Activated T-cell treated with anti-CD3 and anti-CD28 coated beads, Interleukin-2, amount 50 U/mL, for 4 hours (primary cell): Measurements from ENCODE around the gene GTPBP4. TPM values are rescaled to one million over a fixed set of nuclear protein-coding genes. Genes with fewer than 3 reads are reported as not detected.
"Not testable (repeated sequence)": the region's sequence is repeated elsewhere in the genome, so short reads cannot be mapped to it uniquely, and the experiment has no call there.

Experiments used
- ATAC-seq, 2 donors: fragments of 200-7000 bp; cut with Tn5 transposase; one replicate each; pipeline ENCODE4 v1.10.0; 2021
- DNase-seq: peaks from one replicate; pipeline ENCODE4 v3.0.0-alpha.2; 2020
- H3K27me3 Mint-ChIP-seq: one replicate; pipeline ENCODE4 v1.8.0; 2021; ENCODE audit warnings: low read depth, mixed read lengths
- H3K36me3 Mint-ChIP-seq: one replicate; pipeline ENCODE4 v1.8.0; 2022; ENCODE audit warnings: mixed read lengths; ENCODE audit not compliant: insufficient read depth
- H3K4me1 Mint-ChIP-seq: one replicate; pipeline ENCODE4 v1.8.0; 2021; ENCODE audit warnings: low read depth, mixed read lengths
- H3K4me3 Mint-ChIP-seq: one replicate; pipeline ENCODE4 v1.8.0; 2021; ENCODE audit warnings: mild to moderate bottlenecking, moderate library complexity, mixed read lengths
- H3K9me3 Mint-ChIP-seq: one replicate; pipeline ENCODE4 v1.8.0; 2021; ENCODE audit warnings: mixed read lengths
- total RNA-seq, 3 donors: library from RNA; stranded (reverse); gene quantifications; one replicate each; pipeline ENCODE4 v1.2.1, GENCODE V29; 2021

The GTPBP4 gene
- total RNA-seq, 3 donors from 2014 or later: 223 to 244 (median 226) TPM

DNA sequence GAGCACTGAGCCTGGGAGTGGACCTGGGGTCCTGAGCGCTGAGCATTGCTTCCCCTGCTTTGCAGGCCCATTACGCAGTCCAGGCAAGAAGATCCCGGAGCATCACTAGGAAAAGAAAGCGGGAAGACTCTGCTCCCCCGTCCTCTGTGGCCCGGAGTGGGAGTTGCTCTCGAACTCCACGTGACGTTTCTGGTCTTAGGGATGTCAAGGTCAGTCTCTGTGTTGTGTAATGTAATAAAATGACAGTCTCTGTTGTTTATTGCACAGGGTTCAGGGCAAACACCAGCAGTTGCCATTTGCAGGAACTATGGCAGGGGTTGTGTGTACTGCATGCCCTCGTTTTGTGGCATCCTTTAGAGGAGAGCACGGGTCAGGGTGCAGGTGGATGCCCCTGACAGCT, 27.5 kb downstream of the GTPBP4 start:
- Mint-ChIP-seq H3K4me1 (peaks cover 1% of the 10 kb centered on the region), H3K27me3 (no peaks in the 10 kb centered on the region), H3K9me3 (no peaks in the 10 kb centered on the region), H3K4me3 (no peak overlapping the region), H3K36me3 (peaks cover 69% of the 10 kb centered on the region)
- DNase-seq (no peak), ATAC-seq (no peak)

DNA sequence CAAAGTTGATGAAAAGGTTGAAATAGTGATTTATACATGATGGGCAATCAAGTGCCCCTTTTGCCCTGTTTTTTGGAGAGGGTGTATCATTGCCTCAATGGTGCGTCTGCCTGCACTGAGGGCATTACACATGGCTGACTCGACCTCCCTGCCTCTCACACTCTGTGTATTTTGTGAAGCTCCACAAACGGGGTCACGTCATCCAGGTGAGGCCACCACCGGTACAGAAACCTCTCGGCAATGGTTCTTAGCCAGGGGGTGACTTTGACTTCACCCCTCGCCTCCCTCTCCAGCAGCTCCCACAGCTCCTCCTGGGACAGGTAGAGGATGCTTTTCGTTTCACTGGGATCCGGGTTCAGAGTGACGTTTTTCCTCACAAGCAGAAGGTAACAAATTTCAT, 31.1 kb downstream of the GTPBP4 start:
- DNase-seq: no peak
- Mint-ChIP-seq H3K4me1 (no peaks in the 10 kb centered on the region), H3K27me3 (no peaks in the 10 kb centered on the region), H3K9me3 (no peaks in the 10 kb centered on the region), H3K4me3 (no peak overlapping the region), H3K36me3 (peaks cover 48% of the 10 kb centered on the region)
- no peak for ATAC-seq

DNA sequence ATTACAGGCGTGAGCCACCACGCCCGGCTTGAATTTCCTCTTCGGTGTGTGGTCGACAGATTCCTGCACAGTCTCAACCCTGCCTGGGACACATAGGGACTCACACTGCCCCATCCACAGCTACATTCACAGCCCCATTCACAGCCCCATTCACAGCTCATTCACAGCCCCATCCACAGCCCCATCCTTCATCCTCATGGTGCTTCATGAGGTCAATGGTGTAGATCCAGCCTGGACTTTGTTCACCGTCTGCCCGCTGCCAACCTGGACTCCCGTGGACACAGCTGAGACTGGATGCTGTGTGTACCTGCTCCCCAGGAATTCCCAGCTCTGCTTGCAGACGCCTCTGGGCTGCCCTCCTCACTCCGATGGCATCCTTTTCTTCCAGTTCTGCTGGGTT, 32.2 kb downstream of the GTPBP4 start:
- Mint-ChIP-seq H3K4me1 (no peaks in the 10 kb centered on the region), H3K27me3 (no peaks in the 10 kb centered on the region), H3K4me3 (no peak overlapping the region), H3K36me3 (peaks cover 46% of the 10 kb centered on the region), H3K9me3 (no peaks in the 10 kb centered on the region)
- DNase-seq (no peak), ATAC-seq (peak; percentile 24 to 25)

DNA sequence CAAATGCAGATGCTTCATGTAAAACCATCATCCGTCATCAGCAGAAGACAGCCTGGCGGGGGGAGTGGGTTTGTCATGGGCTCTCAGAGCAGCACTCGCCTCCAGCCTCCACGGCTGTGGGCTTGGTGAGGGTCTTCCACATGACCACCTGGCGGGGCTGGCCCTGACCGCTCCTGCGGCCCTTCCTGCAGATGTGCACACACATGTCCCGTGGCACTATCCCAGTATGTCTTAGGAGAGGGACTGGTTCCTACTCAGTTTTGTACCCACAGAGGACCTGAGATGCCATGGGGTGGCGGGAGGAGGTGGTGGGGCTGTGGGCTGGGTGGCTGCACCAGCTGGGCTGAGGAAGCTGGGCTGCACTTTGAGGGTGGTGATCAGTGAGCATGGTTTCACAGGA, 32.7 kb downstream of the GTPBP4 start:
- Mint-ChIP-seq H3K27me3 (no peaks in the 10 kb centered on the region), H3K9me3 (no peaks in the 10 kb centered on the region), H3K36me3 (peaks cover 42% of the 10 kb centered on the region), H3K4me1 (no peaks in the 10 kb centered on the region), H3K4me3 (no peak overlapping the region)
- DNase-seq: no peak
- ATAC-seq: peak; percentile 12 to 21

DNA sequence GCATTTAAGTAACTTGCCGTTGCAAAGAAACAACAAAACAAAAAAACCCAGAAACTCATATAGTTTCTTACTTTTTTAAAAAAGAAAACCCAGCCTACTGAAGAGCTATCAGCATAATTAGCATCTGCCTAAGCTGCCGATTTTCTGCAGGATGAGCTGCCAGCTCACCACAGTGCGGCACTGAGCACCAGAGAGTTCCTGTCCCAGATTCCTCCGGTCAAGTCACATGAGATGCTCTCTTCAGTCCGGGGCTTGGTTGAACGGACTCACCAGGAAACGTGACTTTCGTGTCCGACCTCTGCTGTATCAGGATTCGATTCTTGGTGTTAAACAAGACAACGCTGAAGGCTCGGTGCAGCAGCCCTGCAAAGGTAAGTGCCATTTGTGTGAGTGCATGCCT, 34.2 kb downstream of the GTPBP4 start:
- no peaks in the 10 kb centered on the region for H3K27me3 Mint-ChIP-seq
- no peaks in the 10 kb centered on the region for H3K4me1 Mint-ChIP-seq
- ATAC-seq (no peak), DNase-seq (no peak)
- H3K9me3 Mint-ChIP-seq: no peaks in the 10 kb centered on the region
- H3K36me3 Mint-ChIP-seq: peaks cover 30% of the 10 kb centered on the region
- H3K4me3 Mint-ChIP-seq: no peak overlapping the region

DNA sequence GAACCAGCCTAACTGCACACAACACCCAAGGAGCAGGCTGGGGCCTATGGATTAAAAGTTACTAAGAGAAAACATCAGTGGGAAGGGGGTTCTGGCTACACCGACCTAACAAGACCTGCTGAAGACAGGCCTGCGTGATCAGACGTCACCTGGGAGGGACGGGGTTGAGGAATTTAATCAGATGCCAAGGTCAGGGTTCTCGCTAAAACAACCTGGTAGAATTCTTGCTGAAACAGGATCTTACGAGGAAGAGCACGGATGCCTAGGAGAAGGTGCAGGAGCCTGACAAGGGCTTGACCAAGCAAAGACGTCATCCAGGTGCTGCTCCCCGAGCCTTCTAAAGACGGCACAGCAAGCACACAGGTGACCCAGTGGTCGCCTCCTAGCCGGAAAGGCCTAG, 35.9 kb downstream of the GTPBP4 start:
- Mint-ChIP-seq H3K9me3 (no peaks in the 10 kb centered on the region), H3K4me3 (no peak overlapping the region), H3K36me3 (peaks cover 19% of the 10 kb centered on the region), H3K4me1 (no peaks in the 10 kb centered on the region), H3K27me3 (no peaks in the 10 kb centered on the region)
- no peak for DNase-seq
- ATAC-seq: no peak

DNA sequence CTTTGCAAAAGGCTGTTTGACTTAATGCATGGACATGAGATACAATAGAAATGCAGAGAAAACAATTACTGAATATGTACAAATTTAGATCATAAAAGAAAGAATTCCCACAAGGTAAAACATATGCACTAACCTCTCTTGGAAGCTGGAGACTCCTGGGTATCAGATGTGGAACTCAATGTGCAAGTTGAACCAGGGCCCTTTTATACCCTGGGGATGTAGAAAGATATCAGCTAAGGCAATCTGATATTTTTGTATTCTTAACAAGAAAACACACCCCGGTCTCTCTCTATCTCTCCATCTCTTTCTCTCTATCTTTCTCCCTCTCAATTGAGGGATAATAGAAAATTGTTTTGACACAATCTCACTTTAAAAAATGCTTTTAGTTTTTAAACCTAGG, 37.4 kb downstream of the GTPBP4 start, which contains the start of gene IDI2:
TSS of gene IDI2 (minus strand) at position 177 of the 400 bp plus-strand sequence. CDS start 1,136 bp downstream, outside the sequence.
- Mint-ChIP-seq H3K27me3 (no peaks in the 10 kb centered on the region), H3K4me3 (no peak within 1 kb of the TSS), H3K36me3 (peaks cover 6% of the 10 kb centered on the region), H3K4me1 (no peaks in the 10 kb centered on the region), H3K9me3 (no peaks in the 10 kb centered on the region)
- ATAC-seq (no peak), DNase-seq (no peak)

DNA sequence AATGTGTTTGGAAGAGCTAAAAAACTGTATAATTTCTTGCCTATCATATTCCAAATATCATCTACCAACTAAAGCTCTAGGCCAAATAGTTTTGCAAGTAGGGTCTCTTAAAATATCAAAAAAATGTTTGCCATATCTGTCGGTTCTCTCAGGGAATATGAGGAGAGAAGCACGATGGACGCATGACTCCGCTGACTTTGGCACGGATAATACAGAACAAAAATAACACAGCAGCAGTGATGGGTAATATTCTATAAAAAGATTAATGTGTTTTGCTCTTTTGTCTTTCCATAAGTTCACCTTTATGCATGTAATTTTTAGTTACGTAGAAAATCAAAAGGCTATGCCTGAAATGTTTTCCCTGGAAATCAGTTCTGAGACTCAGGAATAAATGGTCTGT, 38.3 kb downstream of the GTPBP4 start:
- Mint-ChIP-seq H3K27me3 (no peaks in the 10 kb centered on the region), H3K9me3 (no peaks in the 10 kb centered on the region), H3K4me1 (no peaks in the 10 kb centered on the region), H3K36me3 (no peaks in the 10 kb centered on the region), H3K4me3 (no peak overlapping the region)
- ATAC-seq: no peak
- no peak for DNase-seq

DNA sequence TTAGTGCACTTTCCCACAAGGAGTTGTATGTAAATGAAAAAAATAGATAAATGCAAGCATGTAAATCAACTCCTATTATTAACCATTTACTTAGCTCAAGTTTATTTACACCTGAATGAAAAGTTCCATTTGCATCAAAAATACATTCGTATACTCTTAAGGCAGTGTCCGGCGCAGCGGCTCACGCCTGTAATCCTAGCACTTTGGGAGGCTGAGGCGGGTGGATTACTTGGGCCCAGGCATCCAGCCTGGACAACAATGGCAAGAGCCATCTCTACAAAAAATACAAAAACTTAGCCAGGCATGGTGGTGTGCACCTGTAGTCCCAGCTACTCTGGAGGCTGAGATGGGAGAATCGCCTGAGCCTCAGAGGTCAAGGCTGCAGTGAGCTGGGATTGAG, 41.6 kb downstream of the GTPBP4 start:
- no peak for DNase-seq
- Mint-ChIP-seq H3K36me3 (no peaks in the 10 kb centered on the region), H3K9me3 (no peaks in the 10 kb centered on the region), H3K4me3 (no peak overlapping the region), H3K4me1 (no peaks in the 10 kb centered on the region), H3K27me3 (no peaks in the 10 kb centered on the region)
- ATAC-seq: no peak

DNA sequence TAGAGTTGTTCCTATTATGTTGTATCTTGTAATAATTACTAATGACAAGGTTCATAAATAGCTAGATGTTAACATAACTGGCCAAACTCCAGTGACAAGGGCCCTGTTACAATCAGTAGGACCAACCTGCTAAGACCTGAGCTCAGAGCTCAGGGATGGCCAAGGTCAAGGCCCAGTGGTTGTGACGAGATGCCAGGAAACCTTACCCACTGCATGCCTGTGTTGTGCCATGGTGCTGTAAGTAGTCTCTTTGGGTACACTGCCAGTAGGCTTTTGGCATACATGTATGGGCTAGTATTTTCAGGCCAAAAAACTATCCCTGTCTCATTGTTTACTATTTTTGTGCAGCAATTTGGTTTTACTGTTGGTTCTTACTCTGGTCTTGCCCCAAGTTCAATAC, 45.4 kb downstream of the GTPBP4 start:
- no peak overlapping the region for H3K4me3 Mint-ChIP-seq
- no peaks in the 10 kb centered on the region for H3K27me3 Mint-ChIP-seq
- peaks cover 8% of the 10 kb centered on the region for H3K36me3 Mint-ChIP-seq
- H3K4me1 Mint-ChIP-seq: peaks cover 3% of the 10 kb centered on the region
- H3K9me3 Mint-ChIP-seq: no peaks in the 10 kb centered on the region
- ATAC-seq: no peak
- no peak for DNase-seq

DNA sequence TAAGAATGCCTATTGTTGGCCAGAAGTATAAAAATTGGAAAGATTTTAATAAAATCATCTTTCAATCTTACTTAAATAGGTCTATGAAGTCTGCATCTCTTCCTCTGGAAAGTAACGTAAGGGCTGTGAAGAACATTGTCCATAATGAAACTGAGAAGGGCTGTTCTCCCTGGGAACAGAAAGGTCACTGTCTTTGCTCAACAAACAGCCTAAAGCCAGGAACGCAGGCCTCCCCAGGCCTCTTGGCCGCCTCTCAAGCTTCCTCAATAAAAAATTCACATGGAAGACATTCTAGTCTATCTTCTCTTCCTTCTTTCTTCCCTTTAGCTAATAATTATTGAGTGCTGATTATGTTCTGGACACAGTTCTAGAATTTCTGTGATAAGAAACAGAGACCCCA, 46.5 kb downstream of the GTPBP4 start:
- Mint-ChIP-seq H3K4me3 (no peak overlapping the region), H3K4me1 (peaks cover 3% of the 10 kb centered on the region), H3K36me3 (peaks cover 8% of the 10 kb centered on the region), H3K27me3 (no peaks in the 10 kb centered on the region), H3K9me3 (no peaks in the 10 kb centered on the region)
- DNase-seq (no peak), ATAC-seq (no peak)

DNA sequence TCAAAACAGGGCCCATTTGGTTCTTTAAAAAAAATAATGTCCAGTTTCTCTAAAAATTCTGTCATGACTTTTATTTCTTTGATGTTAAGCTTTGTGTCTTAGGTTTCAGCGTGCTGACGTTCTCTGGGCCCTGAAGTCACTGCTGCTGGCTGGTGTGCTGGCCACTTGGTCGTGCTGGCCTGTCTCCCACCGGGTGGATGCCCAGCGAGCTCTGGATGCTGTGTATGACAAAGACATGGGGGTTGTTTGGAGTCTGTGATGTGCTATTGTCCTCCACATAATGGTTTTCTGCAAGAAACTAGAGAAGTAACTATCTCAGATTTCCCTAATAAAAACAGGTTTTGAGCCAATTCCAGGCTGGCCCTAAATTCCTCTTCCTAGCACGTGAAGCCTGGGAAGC, 47.0 kb downstream of the GTPBP4 start:
- H3K9me3 Mint-ChIP-seq: no peaks in the 10 kb centered on the region

DNA sequence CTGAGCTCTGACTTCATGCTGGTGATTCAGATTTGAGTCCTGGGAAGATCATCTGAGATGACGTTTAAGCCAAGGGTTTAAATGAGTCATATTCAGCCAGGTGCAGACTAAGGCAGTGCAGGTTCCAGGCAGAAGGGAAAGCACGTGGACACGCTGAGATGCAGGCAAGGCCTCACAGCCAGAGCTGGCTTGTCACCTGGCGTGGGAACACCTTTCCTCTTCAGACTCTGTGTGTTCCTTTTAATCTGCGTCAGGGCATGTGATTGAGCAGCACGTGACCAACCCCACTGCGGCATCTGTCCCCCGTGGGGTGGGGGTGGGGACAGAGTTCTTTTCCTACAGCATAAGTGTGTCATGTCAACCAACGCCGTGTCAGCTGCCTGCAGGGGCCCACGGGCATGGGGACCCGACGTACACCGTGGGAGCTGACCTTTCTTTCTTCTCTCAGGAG, 48.1 kb downstream of the GTPBP4 start:
- Mint-ChIP-seq H3K27me3 (no peaks in the 10 kb centered on the region), H3K4me1 (peaks cover 3% of the 10 kb centered on the region), H3K9me3 (no peaks in the 10 kb centered on the region), H3K36me3 (peaks cover 11% of the 10 kb centered on the region), H3K4me3 (no peak overlapping the region)
- DNase-seq: peak; percentile 39
- peak; percentile 89 to 93 for ATAC-seq

More for the DNA sequence above, 47.0 kb downstream of the GTPBP4 start:
- DNase-seq (no peak), ATAC-seq (no peak)
- no peak overlapping the region for H3K4me3 Mint-ChIP-seq
- peaks cover 3% of the 10 kb centered on the region for H3K4me1 Mint-ChIP-seq
- H3K36me3 Mint-ChIP-seq: peaks cover 10% of the 10 kb centered on the region
- H3K27me3 Mint-ChIP-seq: no peaks in the 10 kb centered on the region

DNA sequence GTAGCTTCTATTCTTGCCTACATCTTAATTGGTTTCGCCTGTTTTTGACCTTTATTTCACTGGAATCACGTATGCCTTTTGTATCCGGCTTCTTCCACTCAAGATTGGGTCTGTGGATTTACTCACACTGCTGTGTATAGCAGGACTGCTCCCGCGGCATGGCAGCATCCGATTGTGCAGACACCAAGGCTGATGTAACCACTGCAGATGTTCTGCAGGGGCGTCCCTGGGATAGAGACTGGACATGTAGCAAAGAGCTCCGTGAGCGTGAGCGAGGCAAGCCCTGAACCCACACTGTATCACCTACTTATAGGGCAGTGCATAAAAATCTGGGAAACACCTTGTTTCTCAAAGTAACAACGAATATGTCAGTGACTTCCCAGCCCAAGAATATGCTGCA, 48.9 kb downstream of the GTPBP4 start:
- ATAC-seq: no peak
- no peak overlapping the region for H3K4me3 Mint-ChIP-seq
- peaks cover 11% of the 10 kb centered on the region for H3K36me3 Mint-ChIP-seq
- no peak for DNase-seq
- H3K27me3 Mint-ChIP-seq: no peaks in the 10 kb centered on the region
- H3K9me3 Mint-ChIP-seq: no peaks in the 10 kb centered on the region
- H3K4me1 Mint-ChIP-seq: peaks cover 3% of the 10 kb centered on the region

DNA sequence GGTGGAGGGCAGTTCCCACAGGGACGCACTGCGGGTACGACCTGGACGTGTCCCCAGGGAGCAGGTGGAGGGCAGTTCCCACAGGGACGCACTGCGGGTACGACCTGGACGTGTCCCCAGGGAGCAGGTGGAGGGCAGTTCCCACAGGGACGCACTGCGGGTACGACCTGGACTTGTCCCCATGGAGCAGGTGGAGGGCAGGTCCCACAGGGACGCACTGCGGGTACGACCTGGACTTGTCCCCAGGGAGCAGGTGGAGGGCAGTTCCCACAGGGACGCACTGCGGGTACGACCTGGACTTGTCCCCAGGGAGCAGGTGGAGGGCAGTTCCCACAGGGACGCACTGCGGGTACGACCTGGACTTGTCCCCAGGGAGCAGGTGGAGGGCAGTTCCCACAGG, 50.5 kb downstream of the GTPBP4 start:
- Mint-ChIP-seq H3K36me3 (peaks cover 18% of the 10 kb centered on the region), H3K4me1 (peaks cover 12% of the 10 kb centered on the region)
- not testable (repeated sequence) for H3K4me3 Mint-ChIP-seq, ATAC-seq, H3K9me3 Mint-ChIP-seq, H3K27me3 Mint-ChIP-seq, DNase-seq

DNA sequence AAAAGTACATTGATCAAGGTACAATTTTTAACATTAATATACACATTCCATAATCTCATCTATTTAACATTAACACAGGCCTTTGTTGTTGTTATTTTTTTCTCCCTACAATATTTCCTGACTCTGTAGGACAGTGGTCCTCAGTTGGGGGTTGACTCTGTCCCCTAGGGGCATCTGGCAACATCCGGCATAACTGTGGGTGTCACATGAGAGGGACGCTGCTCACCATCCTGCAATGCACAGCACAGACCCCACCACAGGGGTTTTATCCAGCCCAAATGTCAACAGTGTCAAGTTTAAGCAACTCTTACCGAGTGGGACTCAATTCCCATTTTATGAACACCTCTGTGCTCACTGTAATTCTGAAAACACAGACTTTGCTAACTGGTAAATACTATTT, 51.9 kb downstream of the GTPBP4 start:
- ATAC-seq (no peak), DNase-seq (no peak)
- no peaks in the 10 kb centered on the region for H3K9me3 Mint-ChIP-seq
- H3K4me1 Mint-ChIP-seq: peaks cover 25% of the 10 kb centered on the region
- no peaks in the 10 kb centered on the region for H3K27me3 Mint-ChIP-seq
- peaks cover 25% of the 10 kb centered on the region for H3K36me3 Mint-ChIP-seq
- H3K4me3 Mint-ChIP-seq: no peak overlapping the region
